Coronary artery (tissue), 2 donors: ENCODE data around the gene AQP1.

Experiments used
- DNase-seq: peaks from one replicate; pipeline ENCODE4 v3.0.0-alpha.2; 2017; ENCODE audit warnings: low spot score
- H3K27ac ChIP-seq, 2 donors: fragments of 200-600 bp; sonication (generic); one replicate each; pipeline ENCODE4 v1.5.1; 2016 to 2019
- H3K4me3 ChIP-seq: fragments of 200-600 bp; sonication (generic); 2 replicates; pipeline ENCODE4 v1.5.1; 2016; ENCODE audit warnings: mild to moderate bottlenecking, moderate library complexity
- TF ChIP-seq, protein P1 (sequence below): fragments of 200-600 bp; sonication (generic); IDR thresholded peaks from one replicate; pipeline ENCODE4 v1.5.1; 2019; ENCODE audit warnings: antibody characterized with exemption

The AQP1 gene

GRCh38 chr7:30934225-30934624 lies 22.6 kb downstream of the AQP1 start:
- TF ChIP-seq, protein P1, sequence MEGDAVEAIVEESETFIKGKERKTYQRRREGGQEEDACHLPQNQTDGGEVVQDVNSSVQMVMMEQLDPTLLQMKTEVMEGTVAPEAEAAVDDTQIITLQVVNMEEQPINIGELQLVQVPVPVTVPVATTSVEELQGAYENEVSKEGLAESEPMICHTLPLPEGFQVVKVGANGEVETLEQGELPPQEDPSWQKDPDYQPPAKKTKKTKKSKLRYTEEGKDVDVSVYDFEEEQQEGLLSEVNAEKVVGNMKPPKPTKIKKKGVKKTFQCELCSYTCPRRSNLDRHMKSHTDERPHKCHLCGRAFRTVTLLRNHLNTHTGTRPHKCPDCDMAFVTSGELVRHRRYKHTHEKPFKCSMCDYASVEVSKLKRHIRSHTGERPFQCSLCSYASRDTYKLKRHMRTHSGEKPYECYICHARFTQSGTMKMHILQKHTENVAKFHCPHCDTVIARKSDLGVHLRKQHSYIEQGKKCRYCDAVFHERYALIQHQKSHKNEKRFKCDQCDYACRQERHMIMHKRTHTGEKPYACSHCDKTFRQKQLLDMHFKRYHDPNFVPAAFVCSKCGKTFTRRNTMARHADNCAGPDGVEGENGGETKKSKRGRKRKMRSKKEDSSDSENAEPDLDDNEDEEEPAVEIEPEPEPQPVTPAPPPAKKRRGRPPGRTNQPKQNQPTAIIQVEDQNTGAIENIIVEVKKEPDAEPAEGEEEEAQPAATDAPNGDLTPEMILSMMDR, result no peak
- H3K27ac ChIP-seq, result no peak overlapping the region
- DNase-seq, result no peak

GRCh38 chr7:30934732-30935568 lies 23.3 kb downstream of the AQP1 start:
- Histone ChIP-seq H3K4me3 (no peak overlapping the region), H3K27ac (no peak overlapping the region)
- no peak for DNase-seq
- TF ChIP-seq, protein P1, result no peak

More at GRCh38 chr7:30934225-30934624, 22.6 kb downstream of the AQP1 start:
- H3K4me3 ChIP-seq, result no peak overlapping the region

DNA sequence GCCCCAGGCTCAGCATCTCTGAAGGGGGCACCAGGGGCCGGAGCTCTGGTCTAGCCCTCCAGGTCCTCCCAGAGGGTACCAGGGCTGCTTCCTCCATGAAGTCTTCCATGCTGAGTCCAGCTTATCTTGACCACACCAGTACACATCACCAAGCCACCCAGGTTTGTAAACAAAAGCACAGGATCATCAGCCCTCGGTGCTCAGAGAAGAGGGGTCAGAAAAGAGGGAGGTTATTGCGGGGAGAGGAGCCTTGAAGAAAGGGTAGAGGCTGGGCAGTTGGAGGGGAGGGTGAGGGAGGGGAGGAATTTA lies 23.9 kb downstream of the AQP1 start:
- no peak overlapping the region for H3K4me3 ChIP-seq
- H3K27ac ChIP-seq, result no peak overlapping the region
- TF ChIP-seq, protein P1, result no peak
- DNase-seq, result no peak

- TF ChIP-seq, protein P1, result no peak
- Histone ChIP-seq H3K27ac (no peak overlapping the region), H3K4me3 (no peak overlapping the region)
- DNase-seq, result no peak
Measured at GRCh38 chr7:30936650-30937245, 25.1 kb downstream of the AQP1 start.

DNA sequence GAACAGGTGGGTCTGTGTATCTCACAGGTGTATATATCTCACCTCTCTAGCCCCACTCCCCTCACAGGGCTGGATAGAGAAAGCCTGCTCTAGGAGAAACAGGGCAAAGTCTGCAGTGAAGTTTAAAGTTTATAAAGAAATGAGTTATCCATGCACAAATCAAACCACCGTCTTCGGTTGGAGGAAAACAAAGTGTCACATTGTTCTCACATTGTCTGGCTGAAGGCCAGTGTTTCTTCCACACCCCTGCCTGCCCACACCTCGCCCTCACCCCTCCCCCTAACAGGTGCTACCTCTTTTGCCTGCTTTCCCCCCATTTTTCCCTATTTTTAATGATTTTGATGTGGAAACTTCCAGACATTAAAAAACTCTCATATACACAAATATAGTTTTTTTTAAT lies 25.8 kb downstream of the AQP1 start:
- no peak overlapping the region for H3K27ac ChIP-seq
- no peak for DNase-seq
- TF ChIP-seq, protein P1, result no peak
- no peak overlapping the region for H3K4me3 ChIP-seq

DNA sequence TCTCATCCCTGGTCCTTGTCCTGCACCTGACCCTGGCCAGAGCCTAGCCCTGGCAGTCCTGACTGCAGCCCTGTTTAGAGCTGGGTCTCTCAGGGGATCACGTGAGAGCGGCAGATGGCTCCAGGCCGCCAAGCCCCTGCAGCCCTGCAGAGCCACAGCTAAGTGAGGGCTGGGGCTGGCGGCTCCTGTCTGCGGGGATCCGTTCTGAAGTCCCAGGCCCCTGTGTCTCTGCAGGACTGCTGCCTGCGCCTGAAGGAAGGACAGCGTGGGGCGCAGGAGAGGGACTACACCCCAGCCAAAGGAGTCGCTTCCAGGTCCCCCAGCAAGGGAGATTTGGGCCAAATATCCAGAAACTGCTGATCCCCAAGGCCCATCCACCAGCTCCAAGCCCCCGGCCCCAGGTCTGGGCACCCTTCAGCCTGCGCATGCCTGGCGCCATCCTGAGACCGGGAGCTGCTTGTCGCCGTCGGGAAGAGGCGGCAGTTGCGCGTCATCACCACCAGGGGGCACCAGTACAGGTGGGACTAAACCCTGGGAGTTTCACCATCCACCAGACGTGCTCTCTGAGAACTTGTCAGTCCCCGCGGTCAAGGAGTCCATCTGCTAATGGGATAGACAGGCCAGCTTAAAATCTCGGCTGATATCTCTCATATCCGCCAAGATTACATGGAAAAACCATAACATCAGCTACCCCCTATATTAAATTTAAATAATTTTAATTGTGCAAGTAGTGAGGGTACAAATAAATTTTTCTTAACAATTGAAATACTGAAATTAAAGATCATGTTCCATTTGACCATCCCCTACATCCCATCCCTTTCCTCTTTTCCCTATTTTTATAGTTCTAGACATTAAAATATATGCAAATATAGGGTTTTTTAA lies 27.0 kb downstream of the AQP1 start:
- H3K4me3 ChIP-seq, result peak overlapping the region; percentile 46
- TF ChIP-seq, protein P1, result peak; percentile 97
- no peak overlapping the region for H3K27ac ChIP-seq
- peak; percentile 85 for DNase-seq
